ENCODE data around the gene CDKAL1.

CDKAL1 gene

GRCh38 chr6:20497216-20498040, 36.8 kb upstream of the CDKAL1 start:
- TF ChIP-seq TOX (CRISPR knock-in tag; IDR thresholded peaks at IDR 0.05; ENCODE audit: borderline replicate concordance) (no peak), ZFP3 (CRISPR knock-in tag; IDR thresholded peaks at IDR 0.05) (no peak), BACH2 (CRISPR knock-in tag; IDR thresholded peaks at IDR 0.05; ENCODE audit: borderline replicate concordance) (no peak), PATZ1 (CRISPR knock-in tag; IDR thresholded peaks at IDR 0.05; ENCODE audit: borderline replicate concordance) (no peak), ISL1 (CRISPR knock-in tag; IDR thresholded peaks at IDR 0.05) (no peak), RARB (CRISPR knock-in tag; IDR thresholded peaks at IDR 0.05) (no peak), ESRRG (CRISPR knock-in tag; IDR thresholded peaks at IDR 0.05) (no peak), CSRNP3 (CRISPR knock-in tag; IDR thresholded peaks at IDR 0.05) (no peak), PPARA (CRISPR knock-in tag; IDR thresholded peaks at IDR 0.05; ENCODE audit: borderline replicate concordance) (no peak), ARNTL (CRISPR knock-in tag; IDR thresholded peaks at IDR 0.05; ENCODE audit: borderline replicate concordance, low read depth) (no peak), OSR1 (CRISPR knock-in tag; IDR thresholded peaks at IDR 0.05) (no peak), SNAI2 (CRISPR knock-in tag; IDR thresholded peaks at IDR 0.05) (no peak), ZNF8 (CRISPR knock-in tag; IDR thresholded peaks at IDR 0.05) (no peak), GLIS3 (CRISPR knock-in tag; IDR thresholded peaks at IDR 0.05) (no peak), ZNF70 (CRISPR knock-in tag; IDR thresholded peaks at IDR 0.05) (no peak), POU6F1 (CRISPR knock-in tag; IDR thresholded peaks at IDR 0.05; ENCODE audit: borderline replicate concordance, low read depth) (no peak), TSHZ2 (CRISPR knock-in tag; IDR thresholded peaks at IDR 0.05) (no peak), CREB5 (CRISPR knock-in tag; IDR thresholded peaks at IDR 0.05; ENCODE audit: low read depth) (no peak), TCF4 (CRISPR knock-in tag; IDR thresholded peaks at IDR 0.05; ENCODE audit: borderline replicate concordance) (no peak), ZC3H10 (CRISPR knock-in tag; IDR thresholded peaks at IDR 0.05) (no peak)
- ATAC-seq: no peak; the same call in 2 of the 3 replicates

GRCh38 chr6:20498041-20498385, 36.2 kb upstream of the CDKAL1 start:
- TF ChIP-seq ESRRG (CRISPR knock-in tag; IDR thresholded peaks at IDR 0.05): no peak
- no peak for TF ChIP-seq TSHZ2 (CRISPR knock-in tag; IDR thresholded peaks at IDR 0.05)
- TF ChIP-seq TCF4 (CRISPR knock-in tag; IDR thresholded peaks at IDR 0.05; ENCODE audit: borderline replicate concordance): no peak
- TF ChIP-seq CREB5 (CRISPR knock-in tag; IDR thresholded peaks at IDR 0.05; ENCODE audit: low read depth): no peak
- TF ChIP-seq TOX (CRISPR knock-in tag; IDR thresholded peaks at IDR 0.05; ENCODE audit: borderline replicate concordance): no peak
- no peak for TF ChIP-seq CSDC2 (CRISPR knock-in tag; IDR thresholded peaks at IDR 0.05)
- no peak for TF ChIP-seq PPARA (CRISPR knock-in tag; IDR thresholded peaks at IDR 0.05; ENCODE audit: borderline replicate concordance)
- TF ChIP-seq ZNF565 (CRISPR knock-in tag; conservative IDR thresholded peaks at IDR 0.05; ENCODE audit: low read depth): no peak
- ATAC-seq: no peak

Measured in SK-N-SH treated with all-trans-retinoic acid at 6 μM for 48 hours (cell line).